OCI-LY3 (cell line): ENCODE measurements around the gene PATL1.
A peak's percentile ranks its signal among the peaks of the same experiment; 100 is the strongest.

Experiments used
- H2AFZ ChIP-seq: fragments of 200-600, 300-600 bp; shearing (Covaris generic); 2 replicates; pipeline ENCODE4 v1.6.0; 2014; ENCODE audit warnings: antibody characterized with exemption, low read depth, low read length
- H3K27ac ChIP-seq: fragments of 200-600, 300-600 bp; sonication (generic); 2 replicates; pipeline ENCODE4 v1.5.1; 2014; ENCODE audit warnings: mild to moderate bottlenecking, low read length, moderate library complexity, mixed read lengths
- H3K27me3 ChIP-seq: fragments of 200-600, 300-600 bp; sonication (generic); 2 replicates; pipeline ENCODE4 v1.6.1; 2014; ENCODE audit warnings: low read depth, low read length, mixed read lengths
- H3K36me3 ChIP-seq: fragments of 200-600, 300-600 bp; sonication (generic); replicated peaks from 2 replicates; pipeline ENCODE3; 2014; ENCODE audit warnings: low read depth, low read length, mixed read lengths
- H3K4me1 ChIP-seq: fragments of 300-600, 200-600 bp; sonication (generic); 2 replicates; pipeline ENCODE4 v1.6.1; 2014; ENCODE audit warnings: low read length, mixed read lengths
- H3K4me2 ChIP-seq: fragments of 200-600, 300-600 bp; sonication (generic); 2 replicates; pipeline ENCODE4 v1.6.1; 2014; ENCODE audit warnings: low read length, mixed read lengths
- H3K4me3 ChIP-seq: fragments of 300-600, 200-600 bp; sonication (generic); 2 replicates; pipeline ENCODE4 v1.5.1; 2014; ENCODE audit warnings: antibody characterized with exemption, mild to moderate bottlenecking, low read length, moderate library complexity
- H3K79me2 ChIP-seq: fragments of 300-600, 200-600 bp; shearing (Covaris generic); 2 replicates; pipeline ENCODE4 v1.6.1; 2014; ENCODE audit warnings: mild to moderate bottlenecking, low read length, mixed read lengths
- H3K9ac ChIP-seq: fragments of 300-600, 200-600 bp; shearing (Covaris generic); 2 replicates; pipeline ENCODE4 v1.6.0; 2014; ENCODE audit warnings: mild to moderate bottlenecking, low read length, moderate library complexity
- H3K9me3 ChIP-seq: fragments of 200-600, 300-600 bp; shearing (Covaris generic); 2 replicates; pipeline ENCODE4 v1.6.1; 2014; ENCODE audit warnings: low read length, mixed read lengths; ENCODE audit not compliant: insufficient read depth
- H4K20me1 ChIP-seq: fragments of 200-600, 300-600 bp; sonication (generic); 2 replicates; pipeline ENCODE4 v1.6.1; 2016; ENCODE audit warnings: low read length, mixed read lengths; ENCODE audit not compliant: insufficient read depth
- CTCF ChIP-seq: fragments of 200-600, 300-600 bp; sonication (generic); IDR thresholded peaks from 2 replicates; pipeline ENCODE4 v1.5.1; 2014; ENCODE audit warnings: antibody characterized with exemption, low read length, low read depth
- EZH2phosphoT487 ChIP-seq: fragments of 200-600 bp; shearing (Covaris generic); IDR thresholded peaks from 2 replicates; pipeline ENCODE4 v1.6.1; 2018; ENCODE audit warnings: antibody characterized with exemption, mixed run types, low read depth

PATL1 gene

DNA sequence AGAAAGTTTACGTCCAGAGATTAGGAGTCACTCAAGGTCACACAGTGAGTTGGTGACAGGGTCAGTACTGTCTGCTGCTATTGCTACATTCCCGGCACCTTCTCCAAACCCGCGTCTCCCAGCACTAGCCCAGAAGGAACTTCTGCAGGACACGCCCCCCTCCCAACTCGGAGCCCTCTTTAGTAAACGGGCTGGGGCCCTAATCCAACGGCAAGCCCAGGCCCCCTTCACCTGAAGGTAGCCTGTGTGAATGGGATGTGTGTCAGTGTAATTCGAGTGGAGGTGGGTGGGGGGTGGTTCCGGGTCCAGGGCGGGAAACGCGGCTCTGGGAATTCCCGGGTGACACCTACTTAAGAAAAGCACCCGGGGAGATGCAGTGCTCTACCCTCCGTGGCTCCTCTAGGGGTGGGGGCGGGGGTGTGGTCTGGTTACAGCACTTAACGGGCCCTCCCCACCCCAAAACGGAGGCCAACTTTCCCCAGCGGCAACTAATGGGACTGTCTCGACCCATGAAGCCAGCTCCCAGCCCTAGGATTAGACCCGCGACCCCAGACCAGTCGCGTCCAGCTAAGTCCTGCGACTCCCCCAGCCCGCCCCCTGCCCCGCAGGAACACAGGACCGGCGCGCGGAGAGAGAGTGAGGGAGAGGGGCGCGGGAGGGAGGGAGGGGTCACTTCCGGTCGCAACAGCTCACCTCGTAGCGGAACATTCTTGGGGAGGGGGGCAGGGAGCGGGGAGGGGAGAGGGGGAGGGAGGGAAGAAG lies 468 bp downstream of the PATL1 start:
- Histone ChIP-seq H4K20me1 (peaks cover 10% of the 10 kb centered on the region), H2AFZ (peak overlapping the region; percentile 69; the same call in 1 of the 2 replicates), H3K4me3 (peak overlapping the region; percentile 99), H3K4me1 (peaks cover 24% of the 10 kb centered on the region), H3K4me2 (peak overlapping the region; percentile 94), H3K36me3 (peaks cover 34% of the 10 kb centered on the region), H3K27me3 (no peaks in the 10 kb centered on the region), H3K27ac (peak overlapping the region; percentile 67), H3K79me2 (peaks cover 47% of the 10 kb centered on the region), H3K9me3 (no peaks in the 10 kb centered on the region), H3K9ac (peak overlapping the region; percentile 97)
- TF ChIP-seq EZH2phosphoT487 (no peak), CTCF (no peak)

DNA sequence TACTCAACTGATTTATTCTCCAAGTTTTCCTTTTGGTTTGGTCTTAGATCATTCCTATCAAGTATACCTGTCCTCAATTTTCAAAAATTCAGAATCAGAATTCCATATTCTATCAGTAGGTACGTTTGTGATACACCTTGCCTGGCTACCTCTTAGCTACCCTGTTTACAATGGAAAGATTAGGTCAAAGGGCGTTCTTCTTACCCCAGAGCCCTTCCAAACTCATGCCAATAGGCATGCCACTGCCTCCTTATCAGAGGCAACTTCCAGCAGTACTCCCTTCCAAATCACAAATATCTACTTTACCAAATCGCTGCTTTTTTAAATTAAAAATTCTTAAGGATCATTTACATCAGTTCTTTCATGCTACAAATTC lies 1.0 kb downstream of the PATL1 start:
- peak overlapping the region; percentile 94 for H3K4me2 ChIP-seq
- no peak overlapping the region for H2AFZ ChIP-seq
- peak overlapping the region; percentile 67 for H3K27ac ChIP-seq
- H3K27me3 ChIP-seq: no peaks in the 10 kb centered on the region
- peak overlapping the region; percentile 97 for H3K9ac ChIP-seq
- H3K9me3 ChIP-seq: no peaks in the 10 kb centered on the region
- H3K4me3 ChIP-seq: peak overlapping the region; percentile 99
- TF ChIP-seq CTCF (no peak), EZH2phosphoT487 (no peak)
- H3K36me3 ChIP-seq: peaks cover 40% of the 10 kb centered on the region
- H3K79me2 ChIP-seq: peaks cover 53% of the 10 kb centered on the region
- peaks cover 21% of the 10 kb centered on the region for H3K4me1 ChIP-seq
- H4K20me1 ChIP-seq: peaks cover 10% of the 10 kb centered on the region

DNA sequence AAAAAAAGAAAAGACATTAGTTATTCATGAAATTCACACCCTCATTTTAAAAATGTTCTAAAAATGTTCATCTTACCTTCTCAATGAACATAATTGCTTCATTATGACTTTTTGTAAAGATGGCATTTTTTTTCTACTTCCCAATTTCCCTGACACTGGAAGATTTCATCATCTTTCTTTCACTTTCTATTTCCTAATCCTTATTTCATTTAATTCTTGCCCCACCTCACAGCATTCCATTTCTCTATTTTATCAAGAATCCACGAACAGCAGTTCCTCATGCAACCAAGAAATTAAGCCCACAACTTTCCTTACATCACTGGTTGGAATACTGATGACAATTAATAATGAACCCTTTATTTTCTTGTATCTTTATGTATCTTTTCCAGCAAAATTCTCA lies 1.9 kb downstream of the PATL1 start:
- H3K36me3 ChIP-seq: peaks cover 46% of the 10 kb centered on the region
- H4K20me1 ChIP-seq: peaks cover 10% of the 10 kb centered on the region
- H3K9ac ChIP-seq: no peak overlapping the region
- no peaks in the 10 kb centered on the region for H3K27me3 ChIP-seq
- peak overlapping the region; percentile 94; the same call in 1 of the 2 replicates for H3K4me2 ChIP-seq
- H3K4me3 ChIP-seq: peak overlapping the region; percentile 99; the same call in 1 of the 2 replicates
- H2AFZ ChIP-seq: no peak overlapping the region
- no peak overlapping the region for H3K27ac ChIP-seq
- H3K4me1 ChIP-seq: peaks cover 19% of the 10 kb centered on the region
- no peaks in the 10 kb centered on the region for H3K9me3 ChIP-seq
- no peak for TF ChIP-seq EZH2phosphoT487
- TF ChIP-seq CTCF: no peak
- peaks cover 60% of the 10 kb centered on the region for H3K79me2 ChIP-seq

DNA sequence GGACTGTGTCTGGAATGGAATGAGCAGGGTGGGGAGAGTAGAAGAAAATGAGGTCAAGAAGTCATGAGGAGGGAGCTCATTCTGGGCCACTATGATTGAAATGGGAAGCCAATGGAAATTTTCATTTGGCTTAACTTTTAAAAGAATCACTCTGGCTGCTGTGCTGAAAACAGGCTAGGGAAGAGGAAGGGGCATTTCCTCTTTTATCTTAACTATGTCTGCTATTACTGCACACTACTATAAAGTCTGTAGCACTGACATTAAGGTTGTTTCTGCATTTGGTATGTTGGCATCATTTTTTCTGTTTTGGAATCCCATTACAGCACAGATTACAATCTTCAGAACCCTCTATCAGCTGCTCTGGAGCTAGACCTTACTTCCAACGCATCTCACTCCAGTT lies 8.2 kb downstream of the PATL1 start:
- Histone ChIP-seq H2AFZ (no peak overlapping the region), H3K4me2 (peak overlapping the region; percentile 0; the same call in 1 of the 2 replicates), H3K9ac (no peak overlapping the region), H3K4me1 (peaks cover 17% of the 10 kb centered on the region), H3K4me3 (no peak overlapping the region), H3K27me3 (no peaks in the 10 kb centered on the region), H3K79me2 (peaks cover 51% of the 10 kb centered on the region), H3K9me3 (no peaks in the 10 kb centered on the region), H4K20me1 (peaks cover 12% of the 10 kb centered on the region), H3K36me3 (peaks cover 75% of the 10 kb centered on the region), H3K27ac (peak overlapping the region; percentile 40)
- TF ChIP-seq EZH2phosphoT487 (no peak), CTCF (no peak)
